Keratinocyte (primary cell): Measurements from ENCODE around the gene STK17A. TPM values are rescaled to one million over a fixed set of nuclear protein-coding genes. Genes with fewer than 3 reads are reported as not detected.

ENCODE experiments used
- DNase-seq: peaks from one replicate; pipeline ENCODE4 v3.0.0-alpha.2; 2011; ENCODE audit warnings: low read depth, missing footprints, low spot score
- FAIRE-seq: peaks from 2 replicates; lab custom pipeline; 2011; peaks lifted over from hg19 to GRCh38; lab: Jason Lieb, UNC
- H2AFZ ChIP-seq: 2 replicates; pipeline ENCODE4 v1.6.0; 2012; ENCODE audit warnings: low read length, control low read depth, inconsistent platforms; ENCODE audit not compliant: control insufficient read depth
- H3K27ac ChIP-seq: 2 replicates; pipeline ENCODE4 v1.5.1; 2011; ENCODE audit warnings: low read length; ENCODE audit not compliant: control insufficient read depth, insufficient read depth
- H3K27me3 ChIP-seq: 3 replicates; pipeline ENCODE4 v1.6.0; 2011; ENCODE audit warnings: low read length; ENCODE audit not compliant: control insufficient read depth, insufficient read depth; ENCODE audit errors: extremely low read depth
- H3K36me3 ChIP-seq, 2 experiments: 2 replicates in 1 of 2; 3 replicates in 1 of 2; pipeline ENCODE4 v1.5.1; 2011; ENCODE audit warnings: low read length in 2 of 2, mild to moderate bottlenecking in 1 of 2; ENCODE audit not compliant: control insufficient read depth in 2 of 2, insufficient read depth in 2 of 2; ENCODE audit errors: extremely low read depth in 1 of 2
- H3K4me1 ChIP-seq: 3 replicates; pipeline ENCODE4 v1.5.1; 2011; ENCODE audit warnings: low read length; ENCODE audit not compliant: control insufficient read depth, insufficient read depth; ENCODE audit errors: extremely low read depth
- H3K4me2 ChIP-seq: 3 replicates; pipeline ENCODE4 v1.6.0; 2011; ENCODE audit warnings: low read depth, low read length; ENCODE audit not compliant: control insufficient read depth, insufficient read depth; ENCODE audit errors: extremely low read depth
- H3K4me3 ChIP-seq, 3 experiments: fragments of 200-600 bp in 1 of 3; sonication (generic) in 1 of 3; 2 replicates in 2 of 3; 3 replicates in 1 of 3; pipeline ENCODE4 v1.5.1; 2011 to 2016; ENCODE audit warnings: low read length in 3 of 3, mild to moderate bottlenecking in 3 of 3, control low read depth in 2 of 3, inconsistent platforms in 1 of 3, low read depth in 1 of 3, mixed read lengths in 1 of 3, mixed run types in 1 of 3, moderate library complexity in 1 of 3; ENCODE audit not compliant: control insufficient read depth in 2 of 3, insufficient read depth in 2 of 3; ENCODE audit errors: extremely low read depth in 1 of 3
- H3K79me2 ChIP-seq: 2 replicates; pipeline ENCODE4 v1.6.0; 2012; ENCODE audit warnings: low read length; ENCODE audit not compliant: control insufficient read depth, insufficient read depth
- H3K9ac ChIP-seq: 3 replicates; pipeline ENCODE4 v1.6.0; 2011; ENCODE audit warnings: low read length; ENCODE audit not compliant: control insufficient read depth, insufficient read depth; ENCODE audit errors: extremely low read depth
- H3K9me1 ChIP-seq: 3 replicates; pipeline ENCODE4 v1.6.0; 2011; ENCODE audit warnings: low read length; ENCODE audit not compliant: control insufficient read depth, insufficient read depth; ENCODE audit errors: extremely low read depth
- H3K9me3 ChIP-seq: 2 replicates; pipeline ENCODE4 v1.5.1; 2012; ENCODE audit warnings: low read depth, low read length; ENCODE audit not compliant: control insufficient read depth
- H4K20me1 ChIP-seq: 3 replicates; pipeline ENCODE4 v1.6.0; 2011; ENCODE audit warnings: low read length; ENCODE audit not compliant: control insufficient read depth, insufficient read depth; ENCODE audit errors: extremely low read depth
- CTCF ChIP-seq, 3 experiments: IDR thresholded peaks in 1 of 3; conservative IDR thresholded peaks in 1 of 3; optimal IDR thresholded peaks in 1 of 3; 2 replicates in 2 of 3; 3 replicates in 1 of 3; pipeline versions ENCODE3 to v1.5.1; 2011; ENCODE audit warnings: low read length in 3 of 3, mild to moderate bottlenecking in 3 of 3, moderate library complexity in 2 of 3, control low read depth in 1 of 3, inconsistent platforms in 1 of 3; ENCODE audit not compliant: insufficient read depth in 2 of 3; ENCODE audit errors: extremely low read depth in 1 of 3
- EZH2 ChIP-seq: IDR thresholded peaks from one replicate; pipeline ENCODE4 v1.6.1; 2012; ENCODE audit warnings: inconsistent platforms, mild to moderate bottlenecking, low read length, moderate library complexity
- dilution Hi-C: fragments of 300-500 bp; cut with MboI; formaldehyde crosslinking; loops from one replicate; pipeline ENCODE4 v1.7.0; 2020; ENCODE audit warnings: low sequenced_read_pairs; ENCODE audit not compliant: extremely low pct_ligation_motif_present
- polyA plus RNA-seq, 5 experiments: library from polyadenylated mRNA; depleted of rRNA in 3 of 5; stranded (reverse) in 3 of 5; stranded (forward) in 1 of 5; unstranded in 1 of 5; fragments of >200 nt; gene quantifications; 1 replicate in 1 of 5; 2 replicates in 3 of 5; 3 replicates in 1 of 5; pipeline versions ENCODE4 v1.2.1 to v1.2.3, GENCODE V29; 2011 to 2012; ENCODE audit warnings: missing spikeins in 2 of 5, low read depth in 1 of 5, low replicate concordance in 1 of 5

The STK17A gene
- polyA plus RNA-seq, 1 donor (not counting 4 experiments of a cell fraction or from before 2014, with no cell fraction given): 81.3 TPM

DNA sequence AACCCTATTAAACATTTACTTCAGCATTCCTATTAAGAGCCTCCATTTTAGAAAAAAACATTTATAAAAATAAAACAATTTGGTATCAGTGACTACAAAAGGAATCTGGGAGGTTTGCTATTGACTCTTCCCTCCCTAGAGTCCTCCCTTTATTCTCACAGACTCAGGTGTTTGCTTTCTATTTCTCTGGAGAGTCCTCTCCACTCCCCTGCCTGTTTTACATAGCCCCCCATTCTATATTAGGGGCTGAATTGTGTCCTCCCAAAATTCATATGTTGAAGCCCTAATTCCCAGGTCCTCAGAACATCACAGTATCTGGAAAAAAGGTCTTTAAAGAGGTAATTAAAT, 76.6 kb downstream of the STK17A start:
- FAIRE-seq: no peak
- Histone ChIP-seq H3K79me2 (peaks cover 21% of the 10 kb centered on the region), H3K36me3 (no peaks in the 10 kb centered on the region)

GRCh38 chr7:43660141-43660540, 77.2 kb downstream of the STK17A start:
- DNase-seq (no peak), FAIRE-seq (no peak)
- no peaks in the 10 kb centered on the region for H3K36me3 ChIP-seq
- no peak overlapping the region for H3K9ac ChIP-seq
- no peak overlapping the region for H3K27ac ChIP-seq
- H3K79me2 ChIP-seq: peaks cover 21% of the 10 kb centered on the region
- H3K4me1 ChIP-seq: peaks cover 28% of the 10 kb centered on the region
- H2AFZ ChIP-seq: no peak overlapping the region
- peak overlapping the region; percentile 1 for H3K4me2 ChIP-seq
- no peaks in the 10 kb centered on the region for H3K27me3 ChIP-seq
- no peaks in the 10 kb centered on the region for H4K20me1 ChIP-seq
- dilution Hi-C loops: no loop called here
- no peak overlapping the region for H3K4me3 ChIP-seq
- no peaks in the 10 kb centered on the region for H3K9me3 ChIP-seq
- no peaks in the 10 kb centered on the region for H3K9me1 ChIP-seq
- no peak for TF ChIP-seq EZH2
- TF ChIP-seq CTCF (optimal IDR thresholded peaks at IDR 0.05 in 1 of 3, IDR thresholded peaks at IDR 0.05 in 1 of 3, conservative IDR thresholded peaks at IDR 0.05 in 1 of 3; ENCODE audit: extremely low read depth in 1 of 3, insufficient read depth in 2 of 3, low read length in 3 of 3): no peak

More for the DNA sequence above, 76.6 kb downstream of the STK17A start:
- no peak for TF ChIP-seq CTCF (optimal IDR thresholded peaks at IDR 0.05 in 1 of 3, IDR thresholded peaks at IDR 0.05 in 1 of 3, conservative IDR thresholded peaks at IDR 0.05 in 1 of 3; ENCODE audit: extremely low read depth in 1 of 3, insufficient read depth in 2 of 3, low read length in 3 of 3)
- no peak for TF ChIP-seq EZH2
- Histone ChIP-seq H3K9me1 (no peaks in the 10 kb centered on the region), H3K27me3 (no peaks in the 10 kb centered on the region), H3K9ac (no peak overlapping the region), H3K4me3 (no peak overlapping the region), H3K4me2 (peak overlapping the region; percentile 61), H3K9me3 (no peaks in the 10 kb centered on the region), H3K27ac (no peak overlapping the region), H2AFZ (no peak overlapping the region), H3K4me1 (peaks cover 34% of the 10 kb centered on the region), H4K20me1 (no peaks in the 10 kb centered on the region)
- dilution Hi-C loops: no loop called here
- no peak for DNase-seq
